Sigmoid colon (tissue), 7 donors: ENCODE measurements around the gene NCBP3. TPM values are rescaled to one million over a fixed set of nuclear protein-coding genes. Genes with fewer than 3 reads are reported as not detected.

ENCODE experiments used
- DNase-seq: peaks from one replicate; pipeline ENCODE4 v3.0.0-alpha.2; 2019
- H3K27ac ChIP-seq, 4 donors: fragments of 200-600 bp; sonication (generic); one replicate each; pipeline ENCODE4 v1.5.1; 2016 to 2019; ENCODE audit warnings: mild to moderate bottlenecking in 1 of 4
- H3K27me3 ChIP-seq, 3 donors: fragments of 200-600 bp; sonication (generic); one replicate each; pipeline ENCODE4 v1.5.1; 2019; ENCODE audit warnings: mild to moderate bottlenecking in 1 of 3
- H3K36me3 ChIP-seq, 4 donors: fragments of 200-600 bp; sonication (generic); one replicate each; pipeline ENCODE4 v1.5.1; 2016 to 2019
- H3K4me1 ChIP-seq, 4 donors: fragments of 200-600 bp; sonication (generic); one replicate each; pipeline ENCODE4 v1.5.1; 2017 to 2019
- H3K4me3 ChIP-seq, 4 donors: fragments of 200-600 bp; sonication (generic); one replicate each; pipeline ENCODE4 v1.5.1; 2017 to 2019; ENCODE audit warnings: mild to moderate bottlenecking in 2 of 4, moderate library complexity in 1 of 4
- H3K9me3 ChIP-seq, 4 donors: fragments of 200-600 bp in 3 of 4; sonication (generic) in 3 of 4; one replicate each; pipeline versions ENCODE4 v1.5.1 to v1.6.1; 2013 to 2019
- EP300 ChIP-seq, 4 donors: sonication (generic); formaldehyde crosslinking; IDR thresholded peaks; one replicate each; pipeline ENCODE4 v1.6.1; 2017; ENCODE audit warnings: antibody characterized with exemption in 4 of 4
- POLR2A ChIP-seq, 2 donors: fragments of 450-650 bp; IDR thresholded peaks; one replicate each; pipeline ENCODE4 v1.6.1; 2016; ENCODE audit warnings: antibody characterized with exemption in 2 of 2, mild to moderate bottlenecking in 2 of 2, moderate library complexity in 2 of 2
- POLR2AphosphoS5 ChIP-seq, 4 donors: sonication (generic); formaldehyde crosslinking; IDR thresholded peaks; one replicate each; pipeline ENCODE4 v1.6.1; 2017; ENCODE audit warnings: antibody characterized with exemption in 4 of 4
- WGBS, 2 donors: extraction: QIAGEN DNeasy Blood & Tissue Kit; methylation state at CpG; one replicate each; pipeline ENCODE4 v1.1.7; 2013; 5-methylcytosine and 5-hydroxymethylcytosine counted together
- intact Hi-C: fragments of 100-400 bp; cut with DNase I; formaldehyde crosslinking; loops from one replicate; pipeline ENCODE4 v1.15.1; 2023
- polyA plus RNA-seq, 3 donors: library from polyadenylated mRNA; stranded (reverse); fragments of 200-250 nt; gene quantifications; one replicate each; pipeline ENCODE4 v1.2.3, GENCODE V29; 2013
- total RNA-seq, 4 donors: library from RNA; depleted of rRNA; stranded (reverse); fragments of >200 nt; gene quantifications; one replicate each; pipeline ENCODE4 v1.1.0, GENCODE V29; 2016
- TF ChIP-seq, protein P1 (sequence below), 4 experiments: fragments of 450-650 bp in 3 of 4; fragments of 200-600 bp in 1 of 4; IDR thresholded peaks; one replicate each; pipeline ENCODE4 v1.5.1; 2016 to 2019; ENCODE audit warnings: antibody characterized with exemption in 4 of 4, mild to moderate bottlenecking in 3 of 4, moderate library complexity in 2 of 4
- donor health status: healthy with polysubstance abuse.
- donor health status: Bipolar disorder and iron deficiency.
- donor health status: healthy.

The NCBP3 gene
- total and polyA plus RNA-seq, 7 donors: 8.4 to 34.8 (median 21.6) TPM

DNA sequence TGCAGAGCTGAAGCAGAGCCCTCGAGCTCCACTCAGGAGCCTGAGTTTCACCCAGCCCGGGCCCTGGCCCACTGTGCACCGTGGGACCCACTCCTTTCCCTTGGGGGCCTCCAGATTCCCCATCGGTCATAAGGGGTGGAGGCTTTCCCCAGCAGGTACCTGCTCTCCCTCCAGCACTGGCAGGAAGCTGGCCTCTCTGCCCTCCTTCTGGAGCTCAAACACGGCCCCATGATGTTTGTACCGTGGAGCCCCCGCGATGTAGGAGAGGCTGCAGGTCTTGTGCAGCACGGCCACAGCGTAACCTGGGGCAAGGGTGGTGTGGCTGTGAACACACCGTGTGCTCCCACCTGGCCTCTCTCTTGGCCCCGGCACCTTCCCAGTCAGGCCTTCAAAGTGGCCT, 92.4 kb downstream of the NCBP3 start:
- TF ChIP-seq EP300 (IDR thresholded peaks at IDR 0.05): no peak
- TF ChIP-seq, protein P1, sequence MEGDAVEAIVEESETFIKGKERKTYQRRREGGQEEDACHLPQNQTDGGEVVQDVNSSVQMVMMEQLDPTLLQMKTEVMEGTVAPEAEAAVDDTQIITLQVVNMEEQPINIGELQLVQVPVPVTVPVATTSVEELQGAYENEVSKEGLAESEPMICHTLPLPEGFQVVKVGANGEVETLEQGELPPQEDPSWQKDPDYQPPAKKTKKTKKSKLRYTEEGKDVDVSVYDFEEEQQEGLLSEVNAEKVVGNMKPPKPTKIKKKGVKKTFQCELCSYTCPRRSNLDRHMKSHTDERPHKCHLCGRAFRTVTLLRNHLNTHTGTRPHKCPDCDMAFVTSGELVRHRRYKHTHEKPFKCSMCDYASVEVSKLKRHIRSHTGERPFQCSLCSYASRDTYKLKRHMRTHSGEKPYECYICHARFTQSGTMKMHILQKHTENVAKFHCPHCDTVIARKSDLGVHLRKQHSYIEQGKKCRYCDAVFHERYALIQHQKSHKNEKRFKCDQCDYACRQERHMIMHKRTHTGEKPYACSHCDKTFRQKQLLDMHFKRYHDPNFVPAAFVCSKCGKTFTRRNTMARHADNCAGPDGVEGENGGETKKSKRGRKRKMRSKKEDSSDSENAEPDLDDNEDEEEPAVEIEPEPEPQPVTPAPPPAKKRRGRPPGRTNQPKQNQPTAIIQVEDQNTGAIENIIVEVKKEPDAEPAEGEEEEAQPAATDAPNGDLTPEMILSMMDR (IDR thresholded peaks at IDR 0.05): no peak
- no peak for TF ChIP-seq POLR2AphosphoS5 (IDR thresholded peaks at IDR 0.05)
- TF ChIP-seq POLR2A (IDR thresholded peaks at IDR 0.05): no peak
- intact Hi-C loops: no loop called here
- no peak for DNase-seq
- Histone ChIP-seq H3K27ac (no peak overlapping the region), H3K36me3 (no peaks in the 10 kb centered on the region), H3K9me3 (no peaks in the 10 kb centered on the region), H3K4me3 (no peak overlapping the region), H3K4me1 (peaks cover 0 to 11% (median 0%) of the 10 kb centered on the region in 4 donors), H3K27me3 (peaks cover 10 to 25% (median 12%) of the 10 kb centered on the region in 3 donors)
- 76 to 77% methylated on average over 12 of the region's 12 CpGs for whole genome bisulfite sequencing, 2 donors

Other genes with a start within 250 kb of the NCBP3 start
- gene TRPV1, start 236.8 kb downstream of the NCBP3 start, total RNA-seq: 1 to 10 TPM; 3.5 to 8.0 (median 5.5) TPM
- 1 to 10 TPM; 2.3 to 5.1 (median 3.0) TPM for gene TRPV1, start 236.8 kb downstream of the NCBP3 start, polyA plus RNA-seq
- 1 to 10 TPM; 5.8 to 8.0 (median 7.0) TPM for gene SHPK, start 210.0 kb downstream of the NCBP3 start, total RNA-seq
- gene SHPK, start 210.0 kb downstream of the NCBP3 start, polyA plus RNA-seq: 10 to 100 TPM in 1 of 3 donors, 1 to 10 TPM in 2; 7.8 to 12.7 (median 7.9) TPM
- gene CTNS, start 209.5 kb downstream of the NCBP3 start, total RNA-seq: 10 to 100 TPM; 13.3 to 26.0 (median 18.0) TPM
- gene CTNS, start 209.5 kb downstream of the NCBP3 start, polyA plus RNA-seq: 1 to 10 TPM; 1.8 to 10.0 (median 6.2) TPM
- 10 to 100 TPM; 58.1 to 92.0 (median 63.5) TPM for gene TAX1BP3, start 177.7 kb downstream of the NCBP3 start, total RNA-seq
- 100 to 1,000 TPM; 144 to 363 (median 351) TPM for gene TAX1BP3, start 177.7 kb downstream of the NCBP3 start, polyA plus RNA-seq
- gene EMC6, start 177.4 kb downstream of the NCBP3 start, total RNA-seq: 10 to 100 TPM in 3 of 4 donors, 1 to 10 TPM in 1; 4.4 to 21.7 (median 15.1) TPM
- 10 to 100 TPM; 68.5 to 90.5 (median 83.0) TPM for gene EMC6, start 177.4 kb downstream of the NCBP3 start, polyA plus RNA-seq
- under 1 TPM; 0.27 to 0.83 (median 0.43) TPM for gene P2RX5, start 150.1 kb downstream of the NCBP3 start, total RNA-seq
- gene P2RX5, start 150.1 kb downstream of the NCBP3 start, polyA plus RNA-seq: 10 to 100 TPM in 1 of 3 donors, not detected in 2; 55.3 TPM
- under 1 TPM; under 0.01 to 0.83 (median 0.29) TPM for gene HASPIN, start 122.3 kb downstream of the NCBP3 start, total RNA-seq
- gene HASPIN, start 122.3 kb downstream of the NCBP3 start, polyA plus RNA-seq: 1 to 10 TPM in 1 of 3 donors, under 1 TPM in 1, not detected in 1; 0.69 to 3.5 TPM
- 10 to 100 TPM; 25.2 to 43.9 (median 33.8) TPM for gene ITGAE, start 45.1 kb downstream of the NCBP3 start, total RNA-seq
- gene ITGAE, start 45.1 kb downstream of the NCBP3 start, polyA plus RNA-seq: 10 to 100 TPM; 42.9 to 51.8 (median 43.2) TPM
- 10 to 100 TPM in 1 of 4 donors, 1 to 10 TPM in 3; 3.8 to 12.8 (median 8.1) TPM for gene CAMKK1, start 46.8 kb upstream of the NCBP3 start, total RNA-seq
- gene CAMKK1, start 46.8 kb upstream of the NCBP3 start, polyA plus RNA-seq: 1 to 10 TPM in 2 of 3 donors, under 1 TPM in 1; 0.92 to 6.3 (median 2.4) TPM
- gene P2RX1, start 70.2 kb upstream of the NCBP3 start, total RNA-seq: 10 to 100 TPM in 2 of 4 donors, 1 to 10 TPM in 2; 3.6 to 55.9 (median 10.0) TPM
- gene P2RX1, start 70.2 kb upstream of the NCBP3 start, polyA plus RNA-seq: 1 to 10 TPM in 1 of 3 donors, under 1 TPM in 2; 0.46 to 4.3 (median 0.60) TPM
- gene ATP2A3, start 118.2 kb upstream of the NCBP3 start, total RNA-seq: 10 to 100 TPM in 1 of 4 donors, 1 to 10 TPM in 3; 3.6 to 12.7 (median 5.0) TPM
- gene ATP2A3, start 118.2 kb upstream of the NCBP3 start, polyA plus RNA-seq: 100 to 1,000 TPM in 1 of 3 donors, 10 to 100 TPM in 2; 19.2 to 158 (median 21.6) TPM